Glomerular visceral epithelial cell (primary cell): Measurements from ENCODE around the gene BEND7.
"Not testable (repeated sequence)": the region's sequence is repeated elsewhere in the genome, so short reads cannot be mapped to it uniquely, and the experiment has no call there.

ENCODE experiments used
- DNase-seq: peaks from one replicate; pipeline ENCODE4 v3.0.0-alpha.2; 2016; ENCODE audit errors: extremely low spot score

Gene BEND7

GRCh38 chr10:13420532-13421307 lies 108.1 kb downstream of the BEND7 start:
- DNase-seq, result no peak

DNA sequence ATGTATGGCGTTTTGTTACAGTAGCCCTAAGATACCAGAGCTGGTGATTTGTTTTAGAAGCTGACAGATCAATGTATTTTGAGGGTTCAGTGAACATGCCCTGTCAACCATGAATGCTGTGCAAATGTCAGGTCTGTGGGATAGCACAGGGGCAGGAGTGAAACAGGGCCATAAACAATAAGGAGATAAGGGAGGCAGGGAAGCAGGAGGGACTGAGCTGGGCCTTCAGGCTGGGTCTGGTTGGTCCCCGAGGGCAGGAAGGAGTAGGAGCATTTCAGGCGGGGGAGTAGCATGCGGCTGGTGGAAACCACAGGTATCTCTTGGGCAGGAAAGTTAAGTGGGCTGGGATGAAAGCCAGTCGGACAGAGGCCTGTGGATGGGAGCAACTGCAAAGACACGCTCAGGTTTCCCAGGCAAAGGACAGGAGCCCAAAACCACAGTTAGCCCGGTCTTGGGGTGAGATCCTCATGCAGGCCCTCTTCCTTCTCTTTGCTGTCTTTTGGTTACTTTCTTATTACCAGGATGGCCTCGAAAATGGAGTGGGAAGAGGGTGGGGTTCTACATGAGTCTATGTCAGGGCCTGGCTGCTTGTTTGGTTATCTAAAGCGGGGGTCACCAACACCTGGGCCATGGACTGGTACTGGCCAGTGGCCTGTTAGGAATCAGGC lies 111.2 kb downstream of the BEND7 start:
- peak; percentile 31 for DNase-seq

DNA sequence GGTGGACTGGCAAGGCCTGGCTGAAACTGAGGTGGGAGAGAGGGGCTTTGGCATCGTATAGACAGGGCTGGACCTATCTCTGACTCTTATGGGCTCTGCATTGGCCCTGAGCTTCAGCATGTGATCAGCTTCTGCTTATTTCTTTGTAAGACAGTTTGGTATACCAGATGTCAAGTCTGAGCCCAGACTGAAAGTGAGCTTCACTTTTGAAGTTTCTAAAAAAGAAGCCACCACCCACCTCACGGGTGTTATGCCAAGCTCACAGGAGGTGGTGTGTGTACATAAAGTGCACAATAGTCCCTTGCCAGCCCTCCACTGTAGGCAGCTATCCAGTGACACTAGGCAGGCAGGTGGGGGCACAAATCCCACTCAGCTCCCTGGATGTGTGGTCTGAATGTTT lies 112.1 kb downstream of the BEND7 start:
- no peak for DNase-seq

GRCh38 chr10:13414855-13415254 lies 114.0 kb downstream of the BEND7 start:
- DNase-seq, result peak; percentile 31

GRCh38 chr10:13414137-13414536 lies 114.7 kb downstream of the BEND7 start:
- no peak for DNase-seq

DNA sequence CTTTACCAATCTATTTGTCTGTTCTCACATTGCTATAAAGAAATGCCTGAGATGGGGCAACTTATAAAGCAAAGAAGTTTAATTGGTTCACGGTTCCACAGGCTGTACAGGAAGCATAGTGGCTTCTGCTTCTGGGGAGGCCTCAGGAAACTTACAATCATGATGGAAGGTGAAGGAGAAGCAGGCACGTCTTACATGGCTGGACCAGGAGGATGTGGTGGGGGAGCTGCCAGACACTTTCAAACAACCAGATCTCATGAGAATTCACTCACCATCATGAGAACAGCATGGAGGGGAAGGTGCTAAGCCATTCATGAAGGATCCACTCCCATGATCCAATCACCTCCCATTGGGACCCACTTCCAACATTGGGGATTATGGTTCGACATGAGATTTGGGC lies 115.9 kb downstream of the BEND7 start:
- DNase-seq, result no peak

GRCh38 chr10:13404791-13405190 lies 124.0 kb downstream of the BEND7 start:
- no peak for DNase-seq

- DNase-seq, result no peak
Observed at GRCh38 chr10:13404305-13404759, 124.5 kb downstream of the BEND7 start.

GRCh38 chr10:13403426-13403825 lies 125.4 kb downstream of the BEND7 start:
- not testable (repeated sequence) for DNase-seq

DNA sequence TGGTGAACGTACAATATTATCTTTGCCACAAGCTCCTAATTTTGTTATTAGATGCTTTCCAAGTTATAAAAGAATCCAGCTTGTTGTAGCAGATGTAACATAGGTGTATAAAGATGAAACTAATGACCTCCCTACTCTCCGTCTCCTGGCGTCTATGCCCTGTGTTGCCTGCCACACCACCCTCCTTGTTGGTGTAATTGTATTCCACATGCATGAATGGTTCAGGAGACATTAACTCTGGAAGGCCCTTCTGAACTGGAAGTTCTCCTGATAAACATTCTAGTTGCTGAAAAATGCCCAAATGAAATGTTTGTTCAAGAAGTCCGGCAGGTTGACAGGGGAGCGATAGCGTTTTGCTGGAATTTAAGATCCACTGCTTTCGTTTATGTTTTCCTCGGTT lies 126.8 kb downstream of the BEND7 start:
- no peak for DNase-seq

DNA sequence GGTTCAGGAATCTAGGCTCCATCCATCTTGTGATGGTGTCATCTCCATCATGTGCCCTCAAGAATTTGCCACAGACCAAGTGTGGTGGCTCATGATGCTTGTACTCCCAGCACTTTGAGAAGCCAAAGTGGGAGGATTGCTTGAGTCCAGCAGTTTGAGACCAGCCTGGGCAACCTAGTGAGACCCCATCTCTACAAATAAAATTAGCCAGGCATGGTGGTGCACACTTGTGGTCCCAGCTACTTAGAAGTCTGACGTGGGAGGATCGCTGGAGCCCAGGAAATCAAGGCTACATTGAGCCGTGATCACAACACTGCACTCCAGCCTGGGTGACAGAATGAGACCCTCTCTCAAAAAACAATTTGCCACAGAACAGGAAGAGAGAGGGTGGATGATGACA lies 127.7 kb downstream of the BEND7 start:
- DNase-seq, result no peak

DNA sequence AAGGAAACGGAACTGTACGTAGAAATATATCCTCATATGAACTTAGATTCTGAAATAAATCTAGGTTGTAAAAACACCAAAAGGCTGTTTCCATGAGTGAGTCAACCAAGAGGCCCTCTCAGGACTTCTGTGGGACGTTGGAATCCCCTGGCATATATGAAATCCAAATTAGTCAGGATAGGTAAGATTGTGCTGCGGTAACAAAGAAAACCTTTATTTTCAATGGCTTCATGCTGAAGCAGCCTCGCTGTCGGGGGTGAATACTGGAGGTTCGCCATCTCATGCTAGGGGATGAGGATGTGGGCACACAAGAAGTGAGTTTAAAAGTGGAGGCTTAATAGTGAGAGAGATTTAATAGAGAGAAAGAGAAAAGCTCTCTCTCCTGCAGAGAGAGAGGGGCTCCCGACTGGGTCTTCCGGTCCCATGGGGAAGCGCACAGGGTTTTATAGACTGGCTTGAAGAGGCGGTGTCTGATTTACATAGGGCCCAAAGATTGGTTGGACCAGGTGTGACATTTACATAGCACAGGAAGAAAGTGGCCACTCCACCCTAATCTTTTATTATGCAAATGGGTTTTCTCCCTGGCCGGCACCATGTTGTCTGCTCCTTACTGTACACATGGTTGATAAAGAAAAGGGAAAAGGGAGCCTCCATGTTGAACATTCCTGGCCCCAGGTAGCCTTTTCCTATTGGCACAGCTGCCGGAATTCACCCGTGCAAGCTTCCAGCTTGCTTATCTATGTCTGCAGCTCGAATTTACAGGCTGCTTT lies 128.4 kb downstream of the BEND7 start:
- no peak for DNase-seq

GRCh38 chr10:13399752-13400151 lies 129.1 kb downstream of the BEND7 start:
- no peak for DNase-seq

GRCh38 chr10:13399236-13399635 lies 129.6 kb downstream of the BEND7 start:
- no peak for DNase-seq

GRCh38 chr10:13397052-13397451 lies 131.8 kb downstream of the BEND7 start:
- no peak for DNase-seq

GRCh38 chr10:13396369-13396768 lies 132.4 kb downstream of the BEND7 start:
- DNase-seq, result no peak

GRCh38 chr10:13395540-13395939 lies 133.3 kb downstream of the BEND7 start:
- DNase-seq, result no peak

GRCh38 chr10:13393640-13394039 lies 135.2 kb downstream of the BEND7 start:
- DNase-seq, result no peak

DNA sequence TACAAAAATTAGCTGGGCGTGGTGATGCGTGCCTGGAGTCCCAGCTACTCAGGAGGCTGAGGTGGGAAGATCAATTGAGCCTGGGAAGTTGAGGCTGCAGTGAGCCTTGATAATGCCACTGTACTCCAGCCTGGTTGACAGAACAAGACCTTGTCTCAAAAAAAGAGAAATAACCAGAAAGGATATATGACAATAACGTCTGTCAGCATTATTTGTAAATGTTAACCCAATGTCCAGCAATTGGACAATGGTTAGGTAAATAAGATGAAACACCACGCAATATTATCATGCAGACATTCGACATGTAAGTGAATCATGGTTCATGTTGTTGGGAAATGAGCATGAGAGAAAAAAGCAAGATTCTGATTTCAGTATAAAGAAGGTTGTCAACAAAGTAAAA lies 136.1 kb downstream of the BEND7 start:
- no peak for DNase-seq
